Brain microvascular endothelial cell (primary cell): ENCODE measurements around the gene BEX3.

ENCODE experiments used
- DNase-seq: peaks from one replicate; pipeline ENCODE4 v3.0.0-alpha.2; 2020
- H3K27ac ChIP-seq: fragments of 250-450 bp; sonication (Bioruptor Pico); 2 replicates; pipeline ENCODE4 v1.5.1; 2020; ENCODE audit warnings: mild to moderate bottlenecking, moderate library complexity
- H3K27me3 ChIP-seq: fragments of 250-450 bp; sonication (Bioruptor Pico); replicated peaks from 2 replicates; pipeline ENCODE4 v1.5.1; 2020; ENCODE audit warnings: mild to moderate bottlenecking
- H3K36me3 ChIP-seq: fragments of 250-450 bp; sonication (Bioruptor Pico); replicated peaks from 2 replicates; pipeline ENCODE4 v1.5.1; 2020; ENCODE audit warnings: mild to moderate bottlenecking
- H3K4me3 ChIP-seq: 2 replicates; pipeline ENCODE4 v1.5.1; 2011; ENCODE audit warnings: low read depth, mild to moderate bottlenecking, control low read depth, low read length, moderate library complexity
- CTCF ChIP-seq: IDR thresholded peaks from 2 replicates; pipeline ENCODE4 v1.5.1; 2011; ENCODE audit warnings: low read depth, mild to moderate bottlenecking, moderate library complexity, low read length, control low read depth, inconsistent platforms; ENCODE audit errors: missing control alignments
- in situ Hi-C: cut with HindIII; loops from 2 replicates; pipeline ENCODE4 v1.10.0; 2017; ENCODE audit warnings: low sequenced_read_pairs, low pct_ligation_motif_present

The BEX3 gene

GRCh38 chrX:103360092-103360491 lies 16.2 kb upstream of the BEX3 start:
- no peak overlapping the region for H3K27ac ChIP-seq
- in situ Hi-C loops = no loop called here
- H3K4me3 ChIP-seq = no peak overlapping the region
- no peak for DNase-seq
- no peaks in the 10 kb centered on the region for H3K36me3 ChIP-seq
- H3K27me3 ChIP-seq = no peaks in the 10 kb centered on the region
- TF ChIP-seq CTCF = no peak

- in situ Hi-C loops = no loop called here
- Histone ChIP-seq H3K36me3 (no peaks in the 10 kb centered on the region), H3K27me3 (no peaks in the 10 kb centered on the region), H3K27ac (no peak overlapping the region), H3K4me3 (no peak overlapping the region)
- no peak for DNase-seq
- TF ChIP-seq CTCF = no peak
These were observed 15.4 kb upstream of the BEX3 start for GRCh38 chrX:103360916-103361315.

GRCh38 chrX:103361798-103362197 lies 14.5 kb upstream of the BEX3 start:
- in situ Hi-C loops = no loop called here
- no peaks in the 10 kb centered on the region for H3K27me3 ChIP-seq
- H3K36me3 ChIP-seq = no peaks in the 10 kb centered on the region
- H3K4me3 ChIP-seq = no peak overlapping the region
- no peak for TF ChIP-seq CTCF
- DNase-seq = no peak
- no peak overlapping the region for H3K27ac ChIP-seq

- TF ChIP-seq CTCF = no peak
- Histone ChIP-seq H3K27ac (no peak overlapping the region), H3K36me3 (no peaks in the 10 kb centered on the region), H3K27me3 (no peaks in the 10 kb centered on the region), H3K4me3 (no peak overlapping the region)
- in situ Hi-C loops = no loop called here
- DNase-seq = no peak
These were observed 13.9 kb upstream of the BEX3 start for GRCh38 chrX:103362474-103362873.

- H3K4me3 ChIP-seq = no peak overlapping the region
- no peaks in the 10 kb centered on the region for H3K36me3 ChIP-seq
- H3K27me3 ChIP-seq = no peaks in the 10 kb centered on the region
- no peak for DNase-seq
- no peak for TF ChIP-seq CTCF
- in situ Hi-C loops = no loop called here
- H3K27ac ChIP-seq = no peak overlapping the region
These were observed 13.3 kb upstream of the BEX3 start for GRCh38 chrX:103363046-103363445.

- H3K36me3 ChIP-seq = no peaks in the 10 kb centered on the region
- no peak overlapping the region for H3K4me3 ChIP-seq
- H3K27ac ChIP-seq = no peak overlapping the region
- TF ChIP-seq CTCF = no peak
- in situ Hi-C loops = no loop called here
- no peak for DNase-seq
- H3K27me3 ChIP-seq = no peaks in the 10 kb centered on the region
These were observed 8.8 kb upstream of the BEX3 start for GRCh38 chrX:103367502-103367901.
